Activated T-helper 1 cell treated with anti-CD3 and anti-CD28 coated beads, Interleukin-12 subunit alpha, Interleukin-12 subunit beta, Interleukin-2, Interleukin-4 antibody, amounts not matched to agents 30 ng/mL and 10 ng/mL and 1 ng/mL, durations not matched to agents 14 hours and 24 hours and 36 hours (primary cell): ENCODE measurements around the gene MCF2. TPM values are rescaled to one million over a fixed set of nuclear protein-coding genes. Genes with fewer than 3 reads are reported as not detected.

ENCODE experiments used
- total RNA-seq: library from RNA; stranded (reverse); gene quantifications from 2 replicates; pipeline ENCODE4 v1.2.3, GENCODE V29; 2022

Gene MCF2
- total RNA-seq, 1 donor from 2014 or later: 0.52 TPM

Other genes starting within 250 kb of the MCF2 start
- not detected in 2 replicates for gene F9, start 177.4 kb downstream of the MCF2 start, total RNA-seq
- gene ATP11C, start 224.9 kb upstream of the MCF2 start, total RNA-seq: 17.7 and 18.3 TPM in 2 replicates